Epithelial cell of proximal tubule (primary cell): ENCODE results near the gene MUC6. TPM values are rescaled to one million over a fixed set of nuclear protein-coding genes. Genes with fewer than 3 reads are reported as not detected.

Experiments used
- DNase-seq: peaks from one replicate; pipeline ENCODE4 v3.0.0-alpha.2; 2011; ENCODE audit warnings: low read depth
- H3K4me3 ChIP-seq: 2 replicates; pipeline ENCODE4 v1.5.1; 2011; ENCODE audit warnings: low read depth, mild to moderate bottlenecking, low read length
- total RNA-seq: library from RNA; depleted of rRNA; stranded (reverse); fragments of >200 nt; gene quantifications from 2 replicates; pipeline ENCODE4 v1.2.3, GENCODE V29; 2015
- TF ChIP-seq, protein P1 (sequence below): conservative IDR thresholded peaks from 2 replicates; pipeline ENCODE4 v1.5.1; 2012; ENCODE audit warnings: low read depth, mild to moderate bottlenecking, low read length

The MUC6 gene
- total RNA-seq, 1 donor from 2014 or later: not detected

- TF ChIP-seq, protein P1, sequence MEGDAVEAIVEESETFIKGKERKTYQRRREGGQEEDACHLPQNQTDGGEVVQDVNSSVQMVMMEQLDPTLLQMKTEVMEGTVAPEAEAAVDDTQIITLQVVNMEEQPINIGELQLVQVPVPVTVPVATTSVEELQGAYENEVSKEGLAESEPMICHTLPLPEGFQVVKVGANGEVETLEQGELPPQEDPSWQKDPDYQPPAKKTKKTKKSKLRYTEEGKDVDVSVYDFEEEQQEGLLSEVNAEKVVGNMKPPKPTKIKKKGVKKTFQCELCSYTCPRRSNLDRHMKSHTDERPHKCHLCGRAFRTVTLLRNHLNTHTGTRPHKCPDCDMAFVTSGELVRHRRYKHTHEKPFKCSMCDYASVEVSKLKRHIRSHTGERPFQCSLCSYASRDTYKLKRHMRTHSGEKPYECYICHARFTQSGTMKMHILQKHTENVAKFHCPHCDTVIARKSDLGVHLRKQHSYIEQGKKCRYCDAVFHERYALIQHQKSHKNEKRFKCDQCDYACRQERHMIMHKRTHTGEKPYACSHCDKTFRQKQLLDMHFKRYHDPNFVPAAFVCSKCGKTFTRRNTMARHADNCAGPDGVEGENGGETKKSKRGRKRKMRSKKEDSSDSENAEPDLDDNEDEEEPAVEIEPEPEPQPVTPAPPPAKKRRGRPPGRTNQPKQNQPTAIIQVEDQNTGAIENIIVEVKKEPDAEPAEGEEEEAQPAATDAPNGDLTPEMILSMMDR: no peak
- no peak overlapping the region for H3K4me3 ChIP-seq
- DNase-seq: no peak
Measured at GRCh38 chr11:1075341-1075911, 38.9 kb upstream of the MUC6 start.

DNA sequence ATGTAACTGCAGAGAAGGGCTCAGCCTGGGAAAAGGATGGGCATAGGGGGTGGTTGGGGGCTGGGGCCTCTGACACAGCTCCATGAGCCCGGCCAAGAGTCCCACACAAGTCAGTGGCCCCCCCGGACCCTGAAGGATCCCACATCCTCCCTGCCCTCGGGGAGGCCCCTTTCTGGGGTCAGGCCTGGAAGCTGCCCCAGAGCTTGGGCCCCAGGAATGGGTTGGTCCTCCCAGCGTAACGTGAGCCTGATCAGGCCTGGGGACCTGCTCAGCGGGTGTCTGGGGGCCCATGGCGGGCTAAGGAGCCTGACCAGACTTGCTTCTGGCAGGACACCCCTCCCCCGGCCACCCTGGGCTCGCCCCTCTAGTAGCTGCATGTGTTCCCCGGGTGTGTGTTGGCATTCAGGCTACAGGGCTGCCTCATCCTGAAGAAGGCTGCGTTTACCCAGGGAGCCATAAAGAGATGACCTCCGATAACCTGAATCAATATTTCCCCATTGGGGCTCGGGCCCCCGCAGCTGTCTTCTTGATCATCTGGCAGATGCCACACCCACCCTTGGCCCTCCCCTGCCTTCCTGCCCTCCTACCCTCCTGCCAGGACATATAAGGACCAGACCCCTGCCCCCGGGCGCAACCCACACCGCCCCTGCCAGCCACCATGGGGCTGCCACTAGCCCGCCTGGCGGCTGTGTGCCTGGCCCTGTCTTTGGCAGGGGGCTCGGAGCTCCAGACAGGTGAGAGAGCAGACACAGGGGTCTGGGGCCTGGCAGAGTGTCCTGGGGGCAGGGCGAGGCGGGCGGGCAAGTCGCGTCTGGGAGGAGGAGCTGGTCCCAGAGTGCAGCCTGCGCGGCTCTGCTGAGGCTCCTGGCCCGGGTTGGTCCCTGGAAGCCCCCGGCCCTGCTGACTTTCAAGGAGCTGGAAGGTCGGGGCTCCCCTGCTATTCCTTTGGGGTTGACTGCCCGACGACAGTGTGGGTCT is 38.0 kb upstream of the MUC6 start, which contains the start of gene MUC2:
MUC2 (plus strand) TSS at position 631 of the 978 bp plus-strand sequence.
- TF ChIP-seq, protein P1: no peak
- no peak within 1 kb of the TSS for H3K4me3 ChIP-seq

GRCh38 chr11:1073851-1074243 is 37.3 kb upstream of the MUC6 start:
- DNase-seq: no peak
- H3K4me3 ChIP-seq: no peak overlapping the region
- TF ChIP-seq, protein P1: no peak

More for the DNA sequence above, 38.0 kb upstream of the MUC6 start, which contains the start of gene MUC2:
- DNase-seq: no peak

DNA sequence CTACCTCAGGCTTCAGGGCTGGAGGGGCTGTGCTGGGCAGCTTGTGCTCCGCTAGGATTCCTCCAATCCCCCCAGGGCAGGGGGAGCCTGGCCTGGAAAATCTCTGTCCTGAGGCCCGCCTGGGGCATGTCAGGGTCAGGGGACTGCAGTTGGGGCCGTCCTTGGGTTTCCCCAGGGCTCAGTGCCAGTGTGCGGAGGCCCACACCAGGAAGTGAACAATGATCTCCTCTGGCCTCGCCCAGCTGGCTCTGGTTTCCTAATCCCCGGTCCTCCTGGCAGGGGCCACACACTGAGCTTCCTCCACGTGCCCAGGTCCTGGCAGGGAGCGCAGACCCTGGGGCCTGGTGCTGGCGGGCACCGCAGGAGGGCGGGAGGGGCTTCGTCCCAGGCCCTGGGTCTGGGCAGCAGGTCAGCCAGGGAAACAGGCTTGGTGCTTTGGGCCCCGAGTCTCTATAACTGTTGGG is 36.8 kb upstream of the MUC6 start:
- no peak for DNase-seq
- H3K4me3 ChIP-seq: no peak overlapping the region
- TF ChIP-seq, protein P1: no peak

DNA sequence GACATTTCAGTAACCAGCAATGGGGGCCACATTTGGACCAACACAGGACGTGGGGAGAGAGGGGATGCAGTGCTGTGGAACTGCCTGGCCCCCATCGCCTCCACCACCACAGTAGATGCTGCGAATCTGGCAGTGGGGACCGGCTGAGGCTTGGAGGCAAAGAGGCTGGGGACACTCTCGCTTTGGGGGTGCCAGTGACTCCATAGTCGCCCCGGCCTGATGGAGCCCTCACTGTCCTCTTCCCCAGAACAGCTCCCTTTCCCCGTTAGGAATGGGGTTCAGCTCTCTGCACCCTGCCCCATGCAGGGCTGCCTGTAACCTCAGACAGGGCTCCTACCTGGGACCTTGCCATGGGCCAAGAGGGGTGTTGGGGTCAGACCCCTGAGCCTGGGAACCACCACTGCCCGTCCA is 36.3 kb upstream of the MUC6 start:
- H3K4me3 ChIP-seq: no peak overlapping the region
- TF ChIP-seq, protein P1: no peak
- no peak for DNase-seq

DNA sequence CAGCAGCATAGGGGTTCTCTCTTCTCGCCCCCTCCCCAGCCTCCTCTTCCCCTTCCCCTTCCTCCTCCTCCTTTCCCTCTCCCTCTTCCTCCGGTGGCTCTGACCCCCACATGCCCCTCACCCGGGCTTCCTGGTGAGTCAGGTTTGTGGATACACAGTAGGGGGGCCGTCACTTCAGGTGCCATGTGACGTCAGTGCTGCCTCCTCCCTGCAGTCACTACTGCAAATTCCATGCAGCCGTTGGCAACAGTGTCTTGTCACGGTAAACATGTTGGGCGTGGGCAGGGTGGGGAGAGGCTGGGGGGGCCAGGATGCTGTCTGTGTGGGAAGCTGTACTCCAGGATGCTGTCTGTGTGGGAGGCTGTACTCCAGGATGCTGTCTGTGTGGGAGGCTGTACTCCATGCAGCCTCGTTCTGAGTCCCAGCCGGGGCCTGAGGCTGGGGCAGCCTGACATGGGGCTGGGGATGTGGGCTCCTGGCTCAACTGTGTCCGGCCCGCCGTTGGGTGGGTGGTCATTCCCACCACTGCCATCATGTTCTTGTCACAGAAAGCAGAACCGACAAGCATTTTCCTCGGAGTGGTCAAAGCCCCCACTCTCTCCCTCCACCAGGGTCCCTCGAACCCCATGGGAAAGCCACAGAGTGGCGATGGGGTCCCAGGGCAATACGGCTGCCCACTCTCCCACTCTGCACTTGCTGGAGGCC is 35.8 kb upstream of the MUC6 start:
- no peak overlapping the region for H3K4me3 ChIP-seq
- no peak for DNase-seq
- TF ChIP-seq, protein P1: no peak
